Measurements from ENCODE around the gene EFNB1. TPM values are rescaled to one million over a fixed set of nuclear protein-coding genes. Genes with fewer than 3 reads are reported as not detected.

Gene EFNB1
- total and polyA plus RNA-seq, 10 of the 15 experiments (the other 5 are each of a cell fraction or from before 2014, with no cell fraction given) = 0.02 to 1.0 (median 0.81) TPM; not detected in 1

GRCh38 chrX:68823413-68824151 is 5.2 kb upstream of the EFNB1 start:
- FAIRE-seq = no peak
- no TSS peak for BruUV-seq (replicated peaks)

More at GRCh38 chrX:68823413-68824151, 5.2 kb upstream of the EFNB1 start:
- no peak overlapping the region for H2AFZ ChIP-seq (ENCODE audit: control insufficient read depth, low read depth, low read length)
- H3K4me2 ChIP-seq (ENCODE audit: control insufficient read depth, insufficient read depth) = no peak overlapping the region
- H3K9ac ChIP-seq (ENCODE audit: control insufficient read depth, insufficient read depth, low read length) = no peak overlapping the region
- intact Hi-C loops (cut with micrococcal nuclease; ENCODE audit: unreplicated experiment) (loop anchor here (10.0 kb wide), 2 partner anchors 301 to 331 kb away; no protein-coding TSS in a partner anchor), in situ Hi-C loops (cut with MboI) (loop anchor here (10.0 kb wide), 1 partner anchor 561 kb away; no protein-coding TSS in a partner anchor)
- no peaks in the 10 kb centered on the region for H3K4me1 ChIP-seq (ENCODE audit: control insufficient read depth, insufficient read depth, low read length)
- ChIA-PET POLR2A (no interaction called here), SMC1A (ENCODE audit: uncharacterized antibody, unreplicated experiment) (no interaction called here), CTCF (interaction anchor here (1.7 kb wide), 1 partner anchor 132 kb away, joined by 4 read pairs; no protein-coding TSS in a partner anchor), RAD21 (ENCODE audit: unreplicated experiment) (no interaction called here)
- WGBS (ENCODE audit: insufficient coverage, insufficient replicate concordance, low lambda C conversion rate, missing lambda C conversion rate) = 14% methylated on average over 10 of the region's 10 CpGs
- no peaks in the 10 kb centered on the region for H3K79me2 ChIP-seq (ENCODE audit: control insufficient read depth, insufficient read depth, low read length)
- H3K36me3 ChIP-seq (ENCODE audit: control insufficient read depth in 2 of 2, insufficient read depth in 2 of 2, low read length in 1 of 2) = no peaks in the 10 kb centered on the region
- no peaks in the 10 kb centered on the region for H3K27me3 ChIP-seq (replicated peaks in 1 of 2; ENCODE audit: control insufficient read depth in 2 of 2, insufficient read depth in 2 of 2, low read length in 1 of 2)
- ATAC-seq = no peak
- no peaks in the 10 kb centered on the region for H3K9me3 ChIP-seq (replicated peaks; ENCODE audit: control insufficient read depth, insufficient read depth, low read length)
- H3K4me3 ChIP-seq = no peak overlapping the region
- no peak overlapping the region for H3K27ac ChIP-seq (ENCODE audit: control insufficient read depth, insufficient read depth)
- no peak for TF ChIP-seq SMARCA5 (IDR thresholded peaks at IDR 0.05)
- TF ChIP-seq NFXL1 (IDR thresholded peaks at IDR 0.05; ENCODE audit: borderline replicate concordance) = no peak
- no peak for TF ChIP-seq FOXK2 (IDR thresholded peaks at IDR 0.05)
- no peak for TF ChIP-seq IRF4 (IDR thresholded peaks at IDR 0.05; ENCODE audit: low read depth, low read length)
- no peak for TF ChIP-seq RELA (IDR thresholded peaks at IDR 0.05; ENCODE audit: borderline replicate concordance, partially characterized antibody)
- TF ChIP-seq IKZF1 (conservative IDR thresholded peaks at IDR 0.05) = no peak
- no peak for TF ChIP-seq SMAD5 (IDR thresholded peaks at IDR 0.05; ENCODE audit: low read depth)
- no peak for TF ChIP-seq E4F1 (IDR thresholded peaks at IDR 0.05; ENCODE audit: borderline replicate concordance, partially characterized antibody)
- no peak for DNase-seq (ENCODE audit: low read depth, low spot score)
- no peaks in the 10 kb centered on the region; the same call in 1 of the 2 replicates for H4K20me1 ChIP-seq (ENCODE audit: control insufficient read depth, insufficient read depth)
